CD4-positive, alpha-beta T cell treated with Interleukin-4 for 1 hour (primary cell): ENCODE data around the gene SMOC1.

Experiments used
- DNase-seq, 2 donors: peaks; one replicate each; pipeline ENCODE4 v3.0.0-alpha.2; 2020 to 2022

Gene SMOC1

DNA sequence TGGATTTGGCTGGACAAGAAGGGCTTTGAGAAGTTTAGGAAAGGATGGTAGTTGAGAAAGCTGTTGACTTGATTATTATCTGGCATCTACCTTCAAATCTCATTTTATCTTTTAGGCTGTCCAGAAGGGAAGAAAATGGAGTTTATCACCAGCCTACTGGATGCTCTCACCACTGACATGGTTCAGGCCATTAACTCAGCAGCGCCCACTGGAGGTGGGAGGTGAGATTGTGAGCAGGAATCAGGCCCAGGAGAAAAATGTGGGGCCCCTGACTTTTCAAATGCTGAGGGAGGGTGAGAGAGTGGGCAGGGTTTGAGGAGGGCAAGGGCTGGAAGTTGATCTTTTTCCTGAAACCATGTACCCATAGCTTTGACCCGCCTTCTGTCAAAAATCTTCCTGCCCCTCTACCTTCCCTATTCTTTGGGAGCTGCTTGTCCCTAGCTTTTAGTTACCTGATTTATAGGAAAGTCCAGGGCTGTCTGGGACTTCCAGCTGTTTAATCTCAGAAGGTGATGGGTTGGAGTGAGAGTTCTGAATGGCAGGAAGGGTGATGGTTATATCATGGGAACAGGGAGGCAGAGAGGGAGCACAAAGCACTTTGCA is 134.2 kb downstream of the SMOC1 start:
- no peak for DNase-seq

DNA sequence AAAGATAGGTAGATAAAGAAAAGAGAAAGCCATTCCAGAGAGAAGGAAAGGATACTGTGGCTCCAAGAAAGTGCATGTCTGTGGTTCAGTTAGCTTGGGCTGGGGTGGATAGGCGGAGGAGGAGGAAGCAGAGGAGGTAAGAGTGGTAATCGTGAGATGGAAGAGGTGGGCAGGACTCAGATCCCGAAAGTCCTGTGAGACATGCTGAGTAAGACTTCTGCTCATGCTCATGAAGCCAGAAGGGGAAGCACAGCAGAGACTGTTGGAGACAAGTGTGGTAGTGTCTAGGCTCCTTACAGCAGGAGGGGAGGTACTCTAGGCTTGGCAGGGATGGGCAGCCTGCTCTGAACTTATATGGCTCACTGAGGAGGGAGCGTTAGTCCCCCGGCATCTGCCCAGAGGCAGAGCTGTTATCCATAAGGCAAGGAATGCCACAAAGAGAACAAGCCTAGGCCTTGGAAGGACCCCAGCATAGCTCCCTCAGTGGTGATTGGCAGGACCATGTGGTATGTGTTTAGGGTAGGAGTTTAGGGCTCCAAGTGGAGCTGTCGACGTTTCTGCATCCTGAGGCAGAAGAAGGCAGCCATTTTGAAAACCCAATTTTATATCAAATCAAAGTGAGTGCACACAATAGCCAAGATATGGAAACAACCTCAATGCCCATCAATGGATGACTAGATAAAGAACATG is 135.3 kb downstream of the SMOC1 start:
- DNase-seq: no peak

DNA sequence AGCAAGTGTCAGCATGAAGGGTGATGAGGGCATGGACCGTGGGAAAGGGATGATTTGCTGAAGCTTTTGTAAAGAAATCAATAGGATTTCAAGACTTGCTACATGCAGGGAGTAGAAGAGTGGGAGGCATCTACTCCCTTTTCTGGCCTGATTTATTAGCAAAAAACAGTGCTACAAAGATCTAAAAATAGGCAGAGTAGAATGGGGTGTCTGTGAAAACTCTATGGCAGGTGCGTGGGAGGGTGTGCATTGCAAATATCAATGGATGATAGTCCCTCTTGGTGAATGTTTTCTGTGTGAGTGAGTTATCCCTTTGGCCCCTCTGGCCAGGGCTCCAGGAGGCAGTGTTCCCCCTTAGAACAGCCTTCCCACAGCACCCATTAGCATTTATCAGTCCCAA is 139.0 kb downstream of the SMOC1 start:
- DNase-seq: no peak

DNA sequence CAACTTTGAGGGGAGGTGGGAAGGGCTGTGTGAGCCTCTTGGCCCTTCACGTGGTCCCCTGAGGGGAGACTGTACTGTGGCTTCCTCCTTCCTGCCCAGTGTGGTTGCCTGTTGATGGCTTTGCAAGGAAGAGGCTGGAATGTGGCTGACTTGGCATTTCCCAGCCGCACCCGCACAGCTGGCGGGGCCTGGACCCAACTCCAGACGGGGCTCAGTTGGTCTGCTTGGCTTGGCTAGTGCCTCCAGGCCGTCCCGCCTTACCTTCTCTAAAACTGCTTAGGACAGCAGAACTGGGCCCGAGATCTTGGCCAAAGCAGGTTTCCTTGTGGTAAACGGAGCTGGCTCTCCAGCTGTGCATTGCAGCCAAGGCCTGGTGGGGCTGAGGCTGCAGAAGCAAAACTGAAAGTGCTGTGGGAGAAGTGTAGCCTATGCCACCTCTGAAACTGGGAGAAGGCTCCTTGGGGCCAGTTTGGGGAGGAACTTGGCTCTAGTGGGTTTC is 139.5 kb downstream of the SMOC1 start:
- no peak for DNase-seq

DNA sequence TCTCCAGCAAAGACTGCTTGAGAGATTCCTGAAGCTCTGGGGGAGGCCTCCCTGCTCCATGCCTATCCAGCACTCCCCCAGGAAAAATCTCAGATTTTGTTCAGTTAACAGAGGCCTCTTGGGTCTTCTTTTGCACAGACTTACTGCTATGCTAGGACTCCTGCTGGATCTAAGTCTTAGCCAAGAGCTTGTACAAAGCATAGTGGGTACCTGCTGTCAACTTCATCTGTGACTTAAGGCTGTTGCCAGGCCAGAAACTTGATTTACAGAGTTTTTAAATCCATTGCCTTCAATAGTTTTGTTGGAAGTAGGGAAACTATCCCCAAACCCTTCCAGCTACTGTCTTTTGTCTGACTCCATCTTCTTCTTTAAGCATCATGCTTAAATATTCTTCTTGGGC is 140.5 kb downstream of the SMOC1 start:
- DNase-seq: no peak

DNA sequence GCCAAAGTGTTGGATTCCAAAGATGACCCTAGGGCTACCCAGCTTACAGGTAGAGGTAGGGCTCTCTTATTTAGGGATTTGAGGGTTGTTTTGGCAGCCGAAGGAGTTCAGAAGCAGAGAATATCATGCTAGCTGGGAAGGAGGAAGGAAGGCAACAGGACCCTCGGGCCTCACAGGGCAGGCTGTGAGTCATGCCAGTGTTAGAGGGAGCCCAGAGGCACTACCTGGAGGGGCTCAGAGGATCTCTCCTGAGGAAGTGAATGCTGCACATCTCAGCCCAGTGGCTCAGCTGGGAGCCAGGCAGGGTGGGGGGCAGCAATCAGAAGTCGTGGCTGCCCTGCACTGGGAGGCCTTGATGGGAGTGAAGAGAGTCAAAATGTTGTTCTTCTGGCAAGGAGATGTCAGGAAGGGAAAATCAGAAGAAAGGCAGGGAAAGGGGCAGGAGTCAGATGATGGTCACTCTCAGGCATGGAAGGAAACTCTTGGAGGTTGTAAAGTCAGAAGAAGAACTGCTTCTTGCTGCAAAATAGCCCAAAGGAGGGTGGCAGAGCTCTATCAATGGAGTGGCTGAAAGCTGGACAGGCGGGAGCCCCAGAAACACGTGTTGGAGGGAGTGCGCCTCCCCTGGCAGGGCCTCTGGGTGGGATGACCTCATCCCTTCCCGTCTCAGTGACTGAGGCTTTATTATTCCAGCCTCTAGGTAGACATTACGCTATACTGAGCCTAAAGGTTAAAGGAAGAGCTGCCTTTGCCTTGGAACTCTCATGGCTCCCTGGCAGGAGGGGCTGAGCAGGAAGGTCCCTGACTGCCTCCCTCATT is 141.3 kb downstream of the SMOC1 start:
- DNase-seq: no peak

DNA sequence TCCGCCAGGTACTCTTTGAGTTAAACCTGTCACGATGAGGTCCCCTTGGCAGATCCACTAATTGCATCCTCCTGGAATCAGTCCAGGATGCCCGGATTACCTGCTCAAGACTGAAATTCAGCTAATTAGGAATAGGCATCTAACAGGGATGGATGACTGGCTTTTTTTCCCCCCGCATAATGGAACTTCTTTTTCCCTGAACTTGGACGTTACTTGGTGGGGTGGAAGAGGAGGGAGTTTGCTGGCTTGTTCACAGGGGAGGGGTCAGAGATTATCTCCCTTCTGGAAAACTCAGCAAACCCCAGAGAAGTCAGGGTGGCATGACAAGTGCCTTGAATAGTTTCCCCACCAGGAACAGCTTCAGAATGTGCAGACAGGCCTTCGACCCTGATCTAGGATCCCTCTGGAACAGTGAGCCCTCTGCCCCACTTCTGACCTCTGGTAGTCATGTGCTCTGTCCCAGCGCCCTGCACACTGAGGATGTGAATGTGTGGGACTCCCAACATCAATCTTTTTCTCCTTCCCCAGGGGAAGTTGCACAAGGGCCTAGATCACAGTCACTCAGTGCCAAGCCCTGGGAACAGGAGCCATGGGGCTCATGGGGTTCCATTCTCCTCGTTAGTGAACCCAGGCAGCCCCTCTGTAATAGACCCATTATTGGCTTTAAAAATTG is 142.5 kb downstream of the SMOC1 start:
- no peak for DNase-seq

DNA sequence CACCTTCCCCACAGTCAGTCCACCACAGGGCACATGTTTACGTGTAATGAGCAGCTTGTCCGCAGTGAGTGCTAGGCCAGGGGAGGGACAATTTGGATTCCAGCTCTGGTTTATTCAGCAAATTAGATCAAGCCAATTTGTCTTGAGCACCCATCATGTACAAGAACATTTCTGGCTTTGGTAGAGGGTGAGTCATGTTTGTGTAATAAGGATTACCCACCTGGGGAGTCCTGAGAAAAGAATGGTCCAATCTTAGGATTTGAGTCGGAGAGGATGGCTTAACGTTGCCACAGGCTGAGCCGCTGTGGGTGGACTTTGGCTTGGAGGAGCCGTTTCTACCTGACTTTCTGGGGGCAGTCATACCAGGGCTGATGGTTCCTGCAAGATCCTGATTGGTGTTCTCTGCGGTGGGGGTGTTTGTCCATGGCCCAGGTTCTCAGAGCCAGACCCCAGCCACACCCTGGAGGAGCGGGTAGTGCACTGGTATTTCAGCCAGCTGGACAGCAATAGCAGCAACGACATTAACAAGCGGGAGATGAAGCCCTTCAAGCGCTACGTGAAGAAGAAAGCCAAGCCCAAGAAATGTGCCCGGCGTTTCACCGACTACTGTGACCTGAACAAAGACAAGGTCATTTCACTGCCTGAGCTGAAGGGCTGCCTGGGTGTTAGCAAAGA is 143.7 kb downstream of the SMOC1 start:
- no peak for DNase-seq

DNA sequence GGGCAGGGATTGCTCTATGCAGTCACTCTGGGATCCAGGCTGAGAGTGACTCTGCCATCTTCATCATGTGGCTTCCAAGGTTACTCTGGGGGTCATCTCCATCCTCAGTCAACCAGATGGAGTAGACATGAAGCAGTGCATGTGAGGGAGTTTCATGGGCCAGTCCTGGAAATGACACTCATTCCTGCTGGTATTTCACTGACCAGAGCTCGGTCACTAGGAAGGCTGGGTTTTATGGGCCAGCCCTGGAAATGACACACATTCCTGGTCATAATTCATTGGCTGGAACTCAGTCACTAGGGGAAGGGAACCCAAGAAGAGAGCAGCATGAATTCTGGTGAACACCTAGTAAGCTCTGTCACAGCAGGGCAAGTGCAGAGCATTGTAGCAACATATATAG is 144.7 kb downstream of the SMOC1 start:
- no peak for DNase-seq

DNA sequence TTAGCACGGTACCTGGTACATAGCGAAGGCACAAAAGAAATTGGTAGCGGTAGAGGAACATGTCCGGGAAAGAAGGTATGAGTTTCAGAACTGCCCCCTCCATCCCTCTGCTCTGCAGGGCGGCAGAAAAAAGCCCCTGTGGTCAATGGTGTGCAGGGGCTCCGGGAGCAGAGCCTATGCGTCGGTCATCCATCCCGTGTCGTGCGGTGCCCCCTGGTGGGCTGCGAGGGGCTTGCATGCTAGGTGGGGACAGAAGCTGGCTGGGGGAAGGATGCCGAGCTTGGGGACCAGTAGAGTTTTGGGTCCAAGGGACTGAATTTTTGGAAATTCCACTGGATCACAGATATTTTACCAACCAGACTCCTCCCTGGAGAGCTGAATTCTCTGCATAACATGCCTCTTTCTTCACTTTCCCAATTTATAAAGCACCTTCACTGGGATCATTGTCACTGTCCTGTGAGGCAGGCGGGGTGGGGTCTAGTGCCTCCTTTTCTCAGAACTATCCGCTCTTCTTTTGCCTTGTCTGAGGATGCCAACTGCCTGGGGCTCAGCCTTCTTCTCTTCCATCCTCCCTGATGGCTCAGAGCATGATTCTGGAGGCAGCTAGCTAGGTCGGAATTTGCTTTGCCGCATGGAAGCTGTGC is 148.7 kb downstream of the SMOC1 start:
- DNase-seq: peak; percentile 34 to 45

DNA sequence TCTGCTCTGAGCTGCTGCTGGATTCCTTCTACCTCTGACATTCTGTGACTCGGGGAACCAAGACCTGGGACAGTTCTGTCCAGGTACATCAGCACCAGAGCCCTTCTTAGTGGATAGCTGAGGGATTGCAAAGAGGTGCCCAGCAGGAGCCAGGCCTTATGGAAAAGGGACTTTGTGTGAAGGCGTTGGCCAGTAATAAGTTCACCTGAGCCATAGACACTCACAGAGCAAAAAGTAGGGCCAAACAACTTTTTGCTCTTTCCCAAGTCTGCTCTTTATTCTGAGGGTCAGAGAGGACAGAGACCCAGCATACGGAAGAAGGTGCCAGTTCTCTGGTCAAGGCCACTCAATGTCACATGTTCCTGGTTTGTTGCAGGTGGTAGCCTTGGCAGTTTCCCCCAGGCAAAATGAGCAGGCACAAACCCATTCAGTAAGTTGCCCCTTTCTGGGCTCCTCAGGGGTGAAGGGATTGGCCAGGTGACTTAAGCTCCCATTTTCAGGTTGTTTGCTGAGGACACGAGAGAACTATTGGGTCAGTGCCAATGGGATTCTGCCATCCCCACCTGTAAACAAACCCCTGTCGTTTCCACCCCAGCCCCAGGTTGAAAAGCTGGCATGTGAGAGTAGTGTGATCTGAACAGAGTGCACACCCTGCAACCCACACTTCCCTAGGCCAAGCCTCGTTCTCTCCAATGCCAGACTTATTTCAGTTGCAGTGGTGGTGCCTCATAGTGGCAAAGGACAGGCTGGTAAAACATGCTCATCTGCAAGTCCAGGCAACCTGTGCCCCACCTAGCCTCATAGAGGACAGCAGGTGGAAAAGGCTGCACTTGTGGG is 150.3 kb downstream of the SMOC1 start:
- DNase-seq: no peak

DNA sequence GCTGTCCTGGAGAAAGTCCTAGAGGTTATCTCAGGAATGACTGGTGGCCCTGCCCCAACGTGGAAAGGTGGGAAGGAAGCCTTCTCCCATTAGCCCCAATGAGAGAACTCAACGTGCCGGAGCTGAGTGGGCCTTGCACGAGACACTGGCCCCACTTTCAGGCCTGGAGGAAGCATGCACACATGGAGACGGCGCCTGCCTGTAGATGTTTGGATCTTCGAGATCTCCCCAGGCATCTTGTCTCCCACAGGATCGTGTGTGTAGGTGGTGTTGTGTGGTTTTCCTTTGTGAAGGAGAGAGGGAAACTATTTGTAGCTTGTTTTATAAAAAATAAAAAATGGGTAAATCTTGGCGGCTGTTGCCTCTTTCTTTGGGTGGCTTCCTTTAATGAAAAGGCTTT is 152.8 kb downstream of the SMOC1 start:
- no peak for DNase-seq

DNA sequence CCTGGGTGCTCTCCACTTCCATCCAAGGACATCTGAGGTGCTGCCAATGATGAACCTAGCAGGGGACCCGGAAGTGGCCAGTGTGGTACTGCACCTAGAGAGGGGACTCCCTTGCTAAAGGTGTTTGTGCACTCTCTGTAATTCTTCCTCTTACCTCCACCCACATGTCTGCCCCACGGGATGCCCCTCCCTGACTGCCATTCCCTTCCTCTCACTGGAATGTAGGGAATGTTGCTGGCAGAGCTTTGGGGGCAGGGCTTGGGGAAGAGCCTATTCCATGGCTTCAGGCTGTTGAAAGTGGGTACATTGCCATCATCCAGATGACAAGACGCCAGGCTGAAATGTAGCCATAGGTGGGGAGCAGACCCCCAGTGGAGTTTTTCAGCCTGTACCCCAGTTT is 153.2 kb downstream of the SMOC1 start:
- DNase-seq: no peak

DNA sequence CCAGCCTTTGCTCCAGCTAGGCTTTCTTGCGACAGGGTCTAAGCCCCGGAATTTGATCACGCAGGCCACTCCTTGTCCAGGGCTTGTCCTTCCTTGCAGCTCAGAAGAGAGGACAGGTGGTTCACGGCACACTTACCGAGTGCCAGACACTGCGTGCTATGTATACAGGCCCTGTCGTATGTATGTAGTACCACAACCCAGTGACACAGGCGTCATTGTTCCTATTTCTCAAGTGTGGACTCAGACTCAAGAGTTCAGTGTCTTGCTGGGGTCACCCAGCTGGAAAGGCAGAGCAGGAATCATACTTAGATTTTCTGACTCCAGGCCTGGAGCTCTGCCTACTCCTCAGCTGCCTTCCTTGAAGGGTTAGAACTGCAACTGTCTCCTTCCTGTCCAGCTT is 153.9 kb downstream of the SMOC1 start:
- DNase-seq: no peak

DNA sequence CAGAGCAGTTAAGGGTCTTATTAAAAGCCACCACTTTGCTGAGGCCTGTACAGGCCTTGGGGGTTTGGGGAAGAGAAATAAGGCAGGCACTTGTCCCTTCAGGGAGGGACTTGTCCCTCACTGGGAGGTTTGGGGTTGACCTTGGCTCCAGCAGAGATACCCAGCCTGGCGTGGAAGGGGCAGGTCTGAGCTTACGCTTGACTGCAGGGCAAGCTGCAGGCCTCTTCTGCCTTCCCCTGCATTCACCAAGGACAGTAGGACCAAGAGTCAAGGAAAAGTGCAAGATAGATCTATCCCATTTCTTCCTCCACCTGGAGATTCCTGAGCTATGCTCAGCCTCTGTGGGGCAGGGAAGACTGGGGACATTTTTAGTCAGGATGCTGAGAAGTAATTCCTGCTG is 154.3 kb downstream of the SMOC1 start:
- DNase-seq: no peak

DNA sequence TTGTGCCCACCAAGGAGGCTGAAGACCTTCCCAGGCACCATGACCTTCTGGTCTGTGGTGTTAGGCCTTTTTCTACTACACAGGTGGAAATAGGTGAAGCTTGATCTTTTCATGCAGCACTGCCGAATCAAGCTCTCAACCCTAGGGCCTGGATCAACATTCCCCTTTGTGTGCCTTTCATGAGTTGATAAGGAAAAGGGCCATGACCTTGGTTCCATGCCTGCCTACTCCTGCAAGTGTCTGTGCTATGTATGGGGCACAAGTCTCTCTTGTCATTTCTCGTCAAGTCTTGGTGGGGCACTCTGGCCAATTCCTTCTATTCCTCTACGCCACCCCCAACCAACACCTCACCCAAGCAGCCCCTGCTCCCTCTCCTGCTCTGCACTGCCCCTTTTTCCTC is 155.0 kb downstream of the SMOC1 start:
- no peak for DNase-seq

DNA sequence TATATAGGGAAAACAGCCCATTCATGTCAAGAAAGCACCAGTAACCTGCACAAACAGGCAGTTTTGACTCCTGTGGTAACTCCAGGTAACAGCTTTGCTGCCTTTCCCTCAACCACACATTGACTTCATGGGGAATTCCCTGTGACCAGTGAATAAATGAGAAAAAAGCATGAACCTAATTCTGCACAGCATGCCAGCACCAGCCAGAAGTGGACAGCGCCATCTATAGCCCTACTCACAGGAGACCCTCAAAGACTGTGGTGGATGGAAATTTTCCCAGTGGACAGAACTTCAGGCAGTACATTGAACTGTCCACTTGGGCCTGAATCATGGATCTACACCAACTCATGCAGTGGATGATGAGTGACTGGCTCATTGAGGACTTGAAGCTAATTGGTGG is 157.4 kb downstream of the SMOC1 start:
- no peak for DNase-seq

DNA sequence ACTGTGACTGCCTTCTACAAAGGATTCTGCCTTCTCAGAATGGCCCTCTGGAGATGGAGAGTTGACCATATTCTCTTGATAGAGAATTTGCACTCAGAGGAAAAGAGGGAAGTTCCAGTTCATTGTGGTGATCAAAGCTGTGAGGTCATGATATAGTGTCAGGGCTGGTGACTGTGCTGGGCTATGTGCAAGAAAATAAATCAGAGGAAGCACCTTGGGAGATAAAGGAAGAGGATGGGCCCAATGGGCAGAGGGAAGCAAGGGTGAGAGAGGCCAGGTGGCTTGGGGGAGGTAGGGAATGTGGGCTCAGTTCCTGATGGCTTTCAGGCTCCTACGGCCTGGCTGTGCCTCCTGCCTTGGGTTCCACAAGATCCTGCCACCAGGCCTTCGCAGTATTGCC is 163.8 kb downstream of the SMOC1 start:
- DNase-seq: no peak

DNA sequence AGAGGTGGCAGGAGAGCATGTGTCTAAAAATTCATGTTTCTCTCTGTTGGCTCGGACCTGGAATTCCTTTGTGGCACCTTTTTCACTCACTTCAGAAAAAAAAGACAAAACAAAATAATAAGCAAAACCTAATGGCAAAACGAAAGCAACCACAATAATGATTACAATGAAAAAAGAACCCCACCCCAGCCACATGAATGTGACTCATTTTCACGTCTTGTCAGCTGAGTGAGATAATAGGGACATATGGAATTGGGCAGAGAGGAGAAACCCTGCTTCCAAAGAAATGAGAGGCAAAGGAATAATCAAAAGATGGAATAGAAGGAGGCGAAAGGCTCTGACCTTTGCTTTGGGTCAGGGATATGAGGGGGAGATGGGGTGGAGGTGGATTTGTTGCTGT is 166.1 kb downstream of the SMOC1 start:
- DNase-seq: no peak

DNA sequence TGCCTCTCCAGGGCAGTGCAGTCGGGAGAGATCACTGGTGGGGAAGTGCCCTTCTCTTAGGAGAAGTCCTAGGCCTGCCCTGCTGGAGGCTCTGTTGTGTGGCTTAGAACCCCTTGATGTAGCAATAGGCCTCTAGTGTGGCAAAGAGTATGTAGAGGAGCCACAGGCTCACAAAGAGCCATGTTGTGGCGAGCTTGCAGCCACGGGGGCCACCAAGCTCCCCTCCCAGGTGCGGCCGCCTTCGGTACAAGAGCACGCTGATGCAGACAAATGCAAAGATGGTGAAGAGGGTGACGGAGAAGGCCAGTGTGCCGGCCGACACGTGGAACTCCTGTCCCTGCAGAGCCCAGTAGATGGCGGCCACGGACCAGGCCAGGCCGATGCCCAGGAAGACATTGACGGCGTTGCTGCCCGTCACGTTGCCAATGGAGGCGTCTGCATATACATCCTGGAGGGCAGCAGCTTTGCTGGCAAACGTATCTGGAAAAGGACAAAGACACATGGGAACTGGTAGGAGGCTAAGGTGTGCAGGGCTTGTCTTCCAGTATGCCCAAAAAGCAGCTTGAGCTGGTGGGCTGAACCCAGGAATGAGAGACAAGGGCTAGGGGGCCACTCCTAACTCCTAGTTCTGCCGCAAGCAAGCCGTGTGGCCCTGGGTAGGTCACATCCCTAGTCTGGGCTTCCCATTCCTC is 166.8 kb downstream of the SMOC1 start:
- no peak for DNase-seq
